ENCODE data around the gene PHRF1. TPM values are rescaled to one million over a fixed set of nuclear protein-coding genes. Genes with fewer than 3 reads are reported as not detected.

The PHRF1 gene
- total RNA-seq, 2 experiments from 2014 or later = 38.7 to 39.1 TPM

Other genes starting within 250 kb of the PHRF1 start
- gene B4GALNT4, start 207.0 kb upstream of the PHRF1 start, total RNA-seq = under 1 TPM; 0.23 to 0.53 TPM
- not detected for gene PKP3, start 182.3 kb upstream of the PHRF1 start, total RNA-seq
- 100 to 1,000 TPM; 170 to 178 TPM for gene SIGIRR, start 161.5 kb upstream of the PHRF1 start, total RNA-seq
- gene ANO9, start 134.5 kb upstream of the PHRF1 start, total RNA-seq = 10 to 100 TPM; 69.2 to 73.5 TPM
- 10 to 100 TPM; 20.1 to 21.5 TPM for gene PTDSS2, start 126.2 kb upstream of the PHRF1 start, total RNA-seq
- 100 to 1,000 TPM; 109 to 117 TPM for gene RNH1, start 69.2 kb upstream of the PHRF1 start, total RNA-seq
- 10 to 100 TPM; 45.1 to 52.5 TPM for gene HRAS, start 40.9 kb upstream of the PHRF1 start, total RNA-seq
- 1 to 10 TPM; 2.2 to 2.5 TPM for gene LRRC56, start 38.9 kb upstream of the PHRF1 start, total RNA-seq
- 1 to 10 TPM; 2.5 to 3.2 TPM for gene LMNTD2, start 15.7 kb upstream of the PHRF1 start, total RNA-seq
- gene RASSF7, start 15.5 kb upstream of the PHRF1 start, total RNA-seq = 10 to 100 TPM; 32.7 to 32.8 TPM
- gene IRF7, start 39.5 kb downstream of the PHRF1 start, total RNA-seq = 100 to 1,000 TPM; 220 to 221 TPM
- gene CDHR5, start 48.5 kb downstream of the PHRF1 start, total RNA-seq = not detected
- not detected for gene SCT, start 50.7 kb downstream of the PHRF1 start, total RNA-seq
- gene DRD4, start 60.8 kb downstream of the PHRF1 start, total RNA-seq = under 1 TPM; 0.18 to 0.20 TPM
- gene DEAF1, start 118.8 kb downstream of the PHRF1 start, total RNA-seq = 10 to 100 TPM; 33.0 to 34.2 TPM
- gene TMEM80, start 119.3 kb downstream of the PHRF1 start, total RNA-seq = 10 to 100 TPM; 22.6 to 25.3 TPM
- 10 to 100 TPM; 16.2 to 19.4 TPM for gene EPS8L2, start 129.8 kb downstream of the PHRF1 start, total RNA-seq
- gene TALDO1, start 171.0 kb downstream of the PHRF1 start, total RNA-seq = 100 to 1,000 TPM; 215 to 224 TPM
- gene GATD1, start 201.0 kb downstream of the PHRF1 start, total RNA-seq = 10 to 100 TPM; 48.6 to 52.9 TPM
- 1 to 10 TPM; 1.2 to 1.6 TPM for gene CEND1, start 213.6 kb downstream of the PHRF1 start, total RNA-seq
- gene SLC25A22, start 221.8 kb downstream of the PHRF1 start, total RNA-seq = 10 to 100 TPM; 35.7 to 38.3 TPM
- gene PIDD1, start 228.8 kb downstream of the PHRF1 start, total RNA-seq = 10 to 100 TPM; 45.1 to 48.5 TPM
- 1,000 to 10,000 TPM; 2,077 to 2,079 TPM for gene RPLP2, start 233.5 kb downstream of the PHRF1 start, total RNA-seq
- gene PNPLA2, start 242.4 kb downstream of the PHRF1 start, total RNA-seq = 10 to 100 TPM; 66.8 to 70.9 TPM

Data from activated CD4-positive, alpha-beta memory T cell treated with anti-CD3 and anti-CD28 coated beads, Interleukin-2, amount 10 ng/mL, durations not matched to agents 7 days and 5 days (primary cell).